CD4-positive, alpha-beta T cell (primary cell): ENCODE data around the gene IDS. TPM values are rescaled to one million over a fixed set of nuclear protein-coding genes. Genes with fewer than 3 reads are reported as not detected.
"Not testable (repeated sequence)": the region's sequence is repeated elsewhere in the genome, so short reads cannot be mapped to it uniquely, and the experiment has no call there.

Source experiments
- ATAC-seq: fragments of 200-7000 bp; cut with Tn5 transposase; one replicate; pipeline ENCODE4 v1.10.0; 2022; ENCODE audit warnings: mild to moderate bottlenecking; ENCODE audit not compliant: poor library complexity
- CTCF ChIA-PET: fragments of 350-600 bp; sonication (Branson Sonifier 250); formaldehyde crosslinking; loops from one replicate; lab custom pipeline; 2021; ENCODE audit warnings: antibody characterized with exemption, inconsistent platforms; lab: Charles Lee
- POLR2A ChIA-PET: fragments of 350-600 bp; sonication (Branson Sonifier 250); formaldehyde crosslinking; loops from one replicate; lab custom pipeline; 2021; ENCODE audit warnings: antibody characterized with exemption, inconsistent platforms; lab: Charles Lee
- DNase-seq, 14 experiments: peaks; one replicate each; pipeline ENCODE4 v3.0.0-alpha.2; 2013 to 2020; ENCODE audit warnings: mixed read lengths in 2 of 14
- H3K27ac ChIP-seq, 2 donors: one replicate each; pipeline versions ENCODE4 v1.5.1 to v1.7.0; 2013; ENCODE audit warnings: low read length in 2 of 2, low read depth in 1 of 2, mild to moderate bottlenecking in 1 of 2
- H3K27me3 ChIP-seq, 2 experiments: 1 replicate in 1 of 2; 2 replicates in 1 of 2; pipeline versions ENCODE4 v1.6.1 to v1.7.0; 2013; ENCODE audit warnings: low read length in 2 of 2, control low read depth in 1 of 2, mild to moderate bottlenecking in 1 of 2, moderate library complexity in 1 of 2; ENCODE audit not compliant: insufficient read depth in 2 of 2, control insufficient read depth in 1 of 2
- H3K36me3 ChIP-seq: one replicate; pipeline ENCODE4 v1.6.1; 2013; ENCODE audit warnings: low read length, control low read depth; ENCODE audit not compliant: insufficient read depth
- H3K4me1 ChIP-seq: one replicate; pipeline ENCODE4 v1.6.1; 2013; ENCODE audit warnings: low read length, control low read depth; ENCODE audit not compliant: insufficient read depth
- H3K4me3 ChIP-seq: one replicate; pipeline ENCODE4 v1.5.1; 2013; ENCODE audit warnings: mild to moderate bottlenecking, low read length, moderate library complexity
- H3K9me3 ChIP-seq, 2 experiments: 1 replicate in 1 of 2; 2 replicates in 1 of 2; pipeline versions ENCODE4 v1.6.1 to v1.7.0; 2013; ENCODE audit warnings: low read length in 2 of 2, mild to moderate bottlenecking in 2 of 2, control low read depth in 1 of 2, moderate library complexity in 1 of 2; ENCODE audit not compliant: control insufficient read depth in 1 of 2, insufficient read depth in 1 of 2
- H3K27ac Mint-ChIP-seq: one replicate; pipeline ENCODE4 v1.8.0; 2020; ENCODE audit warnings: mixed read lengths
- H3K27me3 Mint-ChIP-seq: one replicate; pipeline ENCODE4 v1.8.0; 2021; ENCODE audit warnings: mixed read lengths
- H3K36me3 Mint-ChIP-seq: one replicate; pipeline ENCODE4 v1.8.0; 2021; ENCODE audit warnings: low read depth, mixed read lengths
- H3K4me1 Mint-ChIP-seq: one replicate; pipeline ENCODE4 v1.8.0; 2021; ENCODE audit warnings: low read depth, mixed read lengths
- H3K4me3 Mint-ChIP-seq: one replicate; pipeline ENCODE4 v1.8.0; 2020; ENCODE audit warnings: mild to moderate bottlenecking, mixed read lengths
- H3K9me3 Mint-ChIP-seq: one replicate; pipeline ENCODE4 v1.8.0; 2020; ENCODE audit warnings: mixed read lengths
- intact Hi-C, 2 experiments: fragments of 100-400 bp; cut with DNase I in 1 of 2; cut with micrococcal nuclease in 1 of 2; formaldehyde crosslinking; loops; one replicate each; pipeline versions ENCODE4 v1.15.1 to v1.9.0; 2023 to 2025; cut with DNase I, micrococcal nuclease
- total RNA-seq, 174 experiments: library from RNA in 2 of 174; stranded (reverse) in 2 of 174; gene quantifications; one replicate each; pipeline ENCODE4 v1.2.3 and lab custom pipeline; 2021 to 2026
- TF ChIP-seq, protein P1 (sequence below): fragments of 200-600 bp; IDR thresholded peaks from one replicate; pipeline ENCODE4 v1.8.0; 2022; ENCODE audit warnings: antibody characterized with exemption, mild to moderate bottlenecking

The IDS gene
- total RNA-seq, 2 experiments from 2014 or later: 256 to 260 TPM

GRCh38 chrX:149506349-149506748, 1.2 kb upstream of the IDS start:
- TF ChIP-seq, protein P1, sequence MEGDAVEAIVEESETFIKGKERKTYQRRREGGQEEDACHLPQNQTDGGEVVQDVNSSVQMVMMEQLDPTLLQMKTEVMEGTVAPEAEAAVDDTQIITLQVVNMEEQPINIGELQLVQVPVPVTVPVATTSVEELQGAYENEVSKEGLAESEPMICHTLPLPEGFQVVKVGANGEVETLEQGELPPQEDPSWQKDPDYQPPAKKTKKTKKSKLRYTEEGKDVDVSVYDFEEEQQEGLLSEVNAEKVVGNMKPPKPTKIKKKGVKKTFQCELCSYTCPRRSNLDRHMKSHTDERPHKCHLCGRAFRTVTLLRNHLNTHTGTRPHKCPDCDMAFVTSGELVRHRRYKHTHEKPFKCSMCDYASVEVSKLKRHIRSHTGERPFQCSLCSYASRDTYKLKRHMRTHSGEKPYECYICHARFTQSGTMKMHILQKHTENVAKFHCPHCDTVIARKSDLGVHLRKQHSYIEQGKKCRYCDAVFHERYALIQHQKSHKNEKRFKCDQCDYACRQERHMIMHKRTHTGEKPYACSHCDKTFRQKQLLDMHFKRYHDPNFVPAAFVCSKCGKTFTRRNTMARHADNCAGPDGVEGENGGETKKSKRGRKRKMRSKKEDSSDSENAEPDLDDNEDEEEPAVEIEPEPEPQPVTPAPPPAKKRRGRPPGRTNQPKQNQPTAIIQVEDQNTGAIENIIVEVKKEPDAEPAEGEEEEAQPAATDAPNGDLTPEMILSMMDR: no peak
- ATAC-seq (no peak), DNase-seq (peak in 1 of 14 experiments; percentile 1)
- H3K36me3 Mint-ChIP-seq: peaks cover 5% of the 10 kb centered on the region
- ChIA-PET POLR2A (interaction anchor here (1.7 to 5.6 kb wide), 3 partner anchors 21 to 433 kb away, joined by 5 to 58 read pairs (median 18); partner anchors contain the start of genes EOLA1 and EOLA2), CTCF (no interaction called here)
- Histone ChIP-seq H3K27ac (peak overlapping the region in 1 of 2 donors; percentile 64), H3K36me3 (peaks cover 16% of the 10 kb centered on the region), H3K4me1 (peaks cover 38% of the 10 kb centered on the region), H3K27me3 (no peaks in the 10 kb centered on the region), H3K4me3 (no peak overlapping the region), H3K9me3 (no peaks in the 10 kb centered on the region)
- H3K4me1 Mint-ChIP-seq: peaks cover 24% of the 10 kb centered on the region
- peak overlapping the region; percentile 95 for H3K27ac Mint-ChIP-seq
- peak overlapping the region; percentile 7 for H3K4me3 Mint-ChIP-seq
- H3K9me3 Mint-ChIP-seq: no peaks in the 10 kb centered on the region
- H3K27me3 Mint-ChIP-seq: peaks cover 4% of the 10 kb centered on the region
- intact Hi-C loops: loop anchor here in 1 of 2 experiments (2.0 to 10.0 kb wide), 3 partner anchors 16 to 1592 kb away; partner anchors contain the start of genes FMR1 and MTMR1

DNA sequence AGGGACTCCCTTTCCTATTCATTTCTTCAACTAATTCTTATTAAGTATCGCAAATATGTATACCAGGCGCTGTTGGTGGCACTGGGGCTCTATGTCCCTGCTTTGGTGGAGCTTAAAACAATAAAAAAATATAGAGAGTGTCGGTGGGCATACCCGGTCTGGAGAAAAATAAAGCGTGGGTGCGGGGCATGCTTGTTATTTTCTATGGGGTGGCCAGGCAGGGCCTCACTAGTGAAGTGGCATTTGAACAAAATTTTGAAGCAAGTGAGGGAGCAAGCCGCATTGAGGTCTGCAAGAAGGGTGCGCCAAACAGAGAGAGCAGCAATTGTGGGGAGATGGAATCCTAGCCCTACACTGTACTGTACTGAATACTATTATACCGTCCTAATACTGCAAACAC, 565 bp upstream of the IDS start:
- H3K9me3 Mint-ChIP-seq: no peaks in the 10 kb centered on the region
- TF ChIP-seq, protein P1: no peak
- Histone ChIP-seq H3K9me3 (no peaks in the 10 kb centered on the region), H3K4me1 (peaks cover 42% of the 10 kb centered on the region), H3K4me3 (peak overlapping the region; percentile 82), H3K27ac (peak overlapping the region; percentile 64 to 87), H3K27me3 (no peaks in the 10 kb centered on the region), H3K36me3 (peaks cover 23% of the 10 kb centered on the region)
- POLR2A ChIA-PET: interaction anchor here (0.9 to 5.6 kb wide), 6 partner anchors 8 to 434 kb away, joined by 3 to 58 read pairs (median 7); partner anchors contain the start of genes EOLA1 and EOLA2
- DNase-seq: no peak
- H3K36me3 Mint-ChIP-seq: peaks cover 5% of the 10 kb centered on the region
- ATAC-seq: no peak
- H3K27me3 Mint-ChIP-seq: peaks cover 4% of the 10 kb centered on the region
- peak overlapping the region; percentile 99 for H3K4me3 Mint-ChIP-seq
- intact Hi-C loops: loop anchor here (2.0 to 10.0 kb wide), 4 partner anchors 15 to 1591 kb away; partner anchors contain the start of genes FMR1 (in 1 of the 2) and MTMR1 (in 1 of the 2)
- peaks cover 29% of the 10 kb centered on the region for H3K4me1 Mint-ChIP-seq
- peak overlapping the region; percentile 95 for H3K27ac Mint-ChIP-seq
- CTCF ChIA-PET: interaction anchor here (1.8 kb wide), 1 partner anchor 22 kb away, joined by 6 read pairs; no protein-coding TSS in a partner anchor

- Histone ChIP-seq H3K27me3 (no peaks in the 10 kb centered on the region), H3K4me3 (peak overlapping the region; percentile 82), H3K36me3 (peaks cover 36% of the 10 kb centered on the region), H3K9me3 (no peaks in the 10 kb centered on the region), H3K4me1 (peaks cover 45% of the 10 kb centered on the region), H3K27ac (peak overlapping the region; percentile 87 to 97)
- DNase-seq: peak in 13 of 14 experiments; percentile 39 to 88 (median 60)
- CTCF ChIA-PET: interaction anchor here (1.1 to 1.8 kb wide), 2 partner anchors 23 to 36 kb away, joined by 3 to 6 read pairs; no protein-coding TSS in a partner anchor
- no peaks in the 10 kb centered on the region for H3K9me3 Mint-ChIP-seq
- peaks cover 5% of the 10 kb centered on the region for H3K36me3 Mint-ChIP-seq
- peak overlapping the region; percentile 99 for H3K4me3 Mint-ChIP-seq
- peak overlapping the region; percentile 95 for H3K27ac Mint-ChIP-seq
- intact Hi-C loops: loop anchor here (2.0 to 10.0 kb wide), 4 partner anchors 16 to 1590 kb away; partner anchors contain the start of genes FMR1 (in 1 of the 2) and MTMR1 (in 1 of the 2)
- H3K4me1 Mint-ChIP-seq: peaks cover 39% of the 10 kb centered on the region
- H3K27me3 Mint-ChIP-seq: no peaks in the 10 kb centered on the region
- ATAC-seq: peak; percentile 60
- TF ChIP-seq, protein P1: peak; percentile 33
- POLR2A ChIA-PET: interaction anchor here (0.6 to 5.6 kb wide), 6 partner anchors 17 to 1601 kb away, joined by 3 to 58 read pairs (median 6); partner anchors contain the start of genes EOLA1, EOLA2 and FMR1
Observed at GRCh38 chrX:149504226-149504914, 736 bp downstream of the IDS start.

DNA sequence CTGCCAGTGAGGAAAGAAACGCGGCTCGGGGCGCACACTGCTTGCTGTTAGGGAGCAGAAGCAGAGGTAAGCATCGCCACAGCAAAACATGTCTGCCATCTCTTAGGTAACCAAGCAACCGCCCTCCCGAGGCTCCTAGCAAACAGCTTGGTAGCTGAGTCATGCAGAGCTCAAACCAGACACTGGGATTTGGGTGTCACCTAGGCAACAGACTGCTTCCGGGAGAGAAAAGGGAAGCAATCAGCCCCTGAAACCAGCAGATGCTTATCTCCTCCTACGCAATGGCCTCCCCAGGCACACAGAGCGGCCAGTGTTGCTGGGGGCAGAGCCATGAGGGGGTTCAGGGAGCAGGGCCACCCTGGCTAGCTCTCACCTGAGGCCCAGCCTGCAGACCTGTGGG, 1.7 kb downstream of the IDS start:
- not testable (repeated sequence) for H3K9me3 Mint-ChIP-seq, H3K27me3 ChIP-seq, H3K36me3 Mint-ChIP-seq, H3K27me3 Mint-ChIP-seq, H3K9me3 ChIP-seq
- Mint-ChIP-seq H3K4me3 (peak overlapping the region; percentile 99), H3K27ac (peak overlapping the region; percentile 95), H3K4me1 (peaks cover 39% of the 10 kb centered on the region)
- peak overlapping the region; percentile 59 to 97 for H3K27ac ChIP-seq
- H3K4me1 ChIP-seq: peaks cover 45% of the 10 kb centered on the region
- DNase-seq (peak in 13 of 14 experiments; percentile 40 to 88 (median 60)), ATAC-seq (peak; percentile 59)
- ChIA-PET CTCF (interaction anchor here (1.6 kb wide), 1 partner anchor 37 kb away, joined by 3 read pairs; the partner anchor contains the start of gene EOLA1), POLR2A (interaction anchor here (0.6 to 5.6 kb wide), 2 partner anchors 37 to 1600 kb away, joined by 3 to 58 read pairs; partner anchors contain the start of gene EOLA1)
- H3K36me3 ChIP-seq: peaks cover 43% of the 10 kb centered on the region
- H3K4me3 ChIP-seq: peak overlapping the region; percentile 82
- intact Hi-C loops: loop anchor here in 1 of 2 experiments (5.0 to 10.0 kb wide), 3 partner anchors 124 to 1589 kb away; partner anchors contain the start of genes FMR1 and MTMR1
